Suprapubic skin (tissue), 4 donors: Measurements from ENCODE around the gene BCCIP. TPM values are rescaled to one million over a fixed set of nuclear protein-coding genes. Genes with fewer than 3 reads are reported as not detected.

Source experiments
- DNase-seq, 2 donors: peaks; one replicate each; pipeline ENCODE4 v3.0.0-alpha.2; 2019; ENCODE audit warnings: low spot score in 2 of 2
- H3K27ac ChIP-seq: fragments of 200-600 bp; sonication (generic); one replicate; pipeline ENCODE4 v1.5.1; 2019
- H3K27me3 ChIP-seq: fragments of 200-600 bp; sonication (generic); one replicate; pipeline ENCODE4 v1.5.1; 2019
- H3K36me3 ChIP-seq: fragments of 200-600 bp; sonication (generic); one replicate; pipeline ENCODE4 v1.5.1; 2019
- H3K4me1 ChIP-seq: fragments of 200-600 bp; sonication (generic); one replicate; pipeline ENCODE4 v1.5.1; 2019
- H3K4me3 ChIP-seq: fragments of 200-600 bp; sonication (generic); one replicate; pipeline ENCODE4 v1.5.1; 2019; ENCODE audit warnings: mild to moderate bottlenecking
- H3K9me3 ChIP-seq: fragments of 200-600 bp; sonication (generic); one replicate; pipeline ENCODE4 v1.5.1; 2019
- EP300 ChIP-seq: sonication (generic); formaldehyde crosslinking; IDR thresholded peaks from one replicate; pipeline ENCODE4 v1.6.1; 2017; ENCODE audit warnings: antibody characterized with exemption
- POLR2A ChIP-seq, 2 donors: fragments of 450-650 bp; IDR thresholded peaks; one replicate each; pipeline ENCODE4 v1.6.1; 2017; ENCODE audit warnings: antibody characterized with exemption in 2 of 2, mild to moderate bottlenecking in 2 of 2, moderate library complexity in 2 of 2
- POLR2AphosphoS5 ChIP-seq, 3 donors: sonication (generic); formaldehyde crosslinking; IDR thresholded peaks; one replicate each; pipeline ENCODE4 v1.6.1; 2017; ENCODE audit warnings: antibody characterized with exemption in 3 of 3
- WGBS: methylation state at CpG from one replicate; pipeline ENCODE4 v1.1.5; 2018; 5-methylcytosine and 5-hydroxymethylcytosine counted together
- total RNA-seq, 4 donors: library from RNA; depleted of rRNA; stranded (reverse); fragments of >200 nt; gene quantifications; one replicate each; pipeline ENCODE4 v1.1.0, GENCODE V29; 2016
- TF ChIP-seq, protein P1 (sequence below), 2 donors: fragments of 200-600 bp in 1 of 2; fragments of 450-650 bp in 1 of 2; sonication (generic) in 1 of 2; IDR thresholded peaks; one replicate each; pipeline ENCODE4 v1.5.1; 2016 to 2019; ENCODE audit warnings: antibody characterized with exemption in 2 of 2, mild to moderate bottlenecking in 1 of 2, moderate library complexity in 1 of 2

The BCCIP gene
- total RNA-seq, 4 donors from 2014 or later, result 32.2 to 36.7 (median 33.5) TPM

- TF ChIP-seq EP300 (no peak), POLR2AphosphoS5 (IDR thresholded peaks at IDR 0.05) (no peak), POLR2A (IDR thresholded peaks at IDR 0.05) (no peak)
- TF ChIP-seq, protein P1, sequence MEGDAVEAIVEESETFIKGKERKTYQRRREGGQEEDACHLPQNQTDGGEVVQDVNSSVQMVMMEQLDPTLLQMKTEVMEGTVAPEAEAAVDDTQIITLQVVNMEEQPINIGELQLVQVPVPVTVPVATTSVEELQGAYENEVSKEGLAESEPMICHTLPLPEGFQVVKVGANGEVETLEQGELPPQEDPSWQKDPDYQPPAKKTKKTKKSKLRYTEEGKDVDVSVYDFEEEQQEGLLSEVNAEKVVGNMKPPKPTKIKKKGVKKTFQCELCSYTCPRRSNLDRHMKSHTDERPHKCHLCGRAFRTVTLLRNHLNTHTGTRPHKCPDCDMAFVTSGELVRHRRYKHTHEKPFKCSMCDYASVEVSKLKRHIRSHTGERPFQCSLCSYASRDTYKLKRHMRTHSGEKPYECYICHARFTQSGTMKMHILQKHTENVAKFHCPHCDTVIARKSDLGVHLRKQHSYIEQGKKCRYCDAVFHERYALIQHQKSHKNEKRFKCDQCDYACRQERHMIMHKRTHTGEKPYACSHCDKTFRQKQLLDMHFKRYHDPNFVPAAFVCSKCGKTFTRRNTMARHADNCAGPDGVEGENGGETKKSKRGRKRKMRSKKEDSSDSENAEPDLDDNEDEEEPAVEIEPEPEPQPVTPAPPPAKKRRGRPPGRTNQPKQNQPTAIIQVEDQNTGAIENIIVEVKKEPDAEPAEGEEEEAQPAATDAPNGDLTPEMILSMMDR (IDR thresholded peaks at IDR 0.05), result no peak
- Histone ChIP-seq H3K4me3 (no peak overlapping the region), H3K9me3 (peaks cover 3% of the 10 kb centered on the region), H3K27me3 (no peaks in the 10 kb centered on the region), H3K4me1 (no peaks in the 10 kb centered on the region), H3K27ac (no peak overlapping the region), H3K36me3 (peaks cover 17% of the 10 kb centered on the region)
- WGBS, result 91% methylated on average over 11 of the region's 11 CpGs
- DNase-seq, result no peak
Measured at GRCh38 chr10:125878957-125879835, 55.9 kb downstream of the BCCIP start.

- Histone ChIP-seq H3K4me3 (no peak overlapping the region), H3K9me3 (peaks cover 3% of the 10 kb centered on the region), H3K27me3 (no peaks in the 10 kb centered on the region), H3K27ac (no peak overlapping the region), H3K4me1 (no peaks in the 10 kb centered on the region), H3K36me3 (peaks cover 17% of the 10 kb centered on the region)
- DNase-seq, result no peak
- TF ChIP-seq POLR2A (IDR thresholded peaks at IDR 0.05) (no peak), EP300 (no peak), POLR2AphosphoS5 (IDR thresholded peaks at IDR 0.05) (no peak)
- TF ChIP-seq, protein P1 (IDR thresholded peaks at IDR 0.05), result no peak
- WGBS, result 79% methylated on average over 6 of the region's 6 CpGs
Measured at GRCh38 chr10:125880719-125881118, 57.4 kb downstream of the BCCIP start.

DNA sequence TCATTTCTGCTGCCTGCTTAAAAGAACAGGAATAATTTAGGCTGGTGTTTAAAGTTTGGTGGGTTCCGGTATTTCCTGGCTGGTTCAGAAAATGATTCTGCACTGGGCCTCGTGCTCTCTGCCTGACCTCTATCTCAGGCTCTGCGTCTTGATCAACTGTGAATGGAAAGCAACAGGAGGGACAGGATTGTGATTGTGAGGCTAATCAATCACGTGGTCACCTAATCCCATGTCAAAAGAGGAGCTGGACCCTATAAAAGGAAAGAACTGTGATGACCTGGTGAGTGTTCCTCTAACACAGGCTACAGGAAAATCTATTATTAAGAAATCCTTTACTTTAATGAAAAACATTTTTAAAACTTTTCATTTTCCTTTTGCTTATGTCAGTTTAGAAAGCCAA, 57.8 kb downstream of the BCCIP start, which contains the start of gene DHX32:
DHX32 (minus strand) TSS at position 101 of the 400 bp plus-strand sequence. CDS start 468 bp downstream, outside the sequence.
- no peak within 1 kb of the TSS for H3K4me3 ChIP-seq

GRCh38 chr10:125882596-125882995, 59.2 kb downstream of the BCCIP start:
- Histone ChIP-seq H3K27ac (no peak overlapping the region), H3K27me3 (no peaks in the 10 kb centered on the region), H3K4me1 (no peaks in the 10 kb centered on the region), H3K4me3 (no peak overlapping the region), H3K36me3 (peaks cover 10% of the 10 kb centered on the region), H3K9me3 (no peaks in the 10 kb centered on the region)
- 74% methylated on average over 1 of the region's 1 CpG for WGBS
- TF ChIP-seq, protein P1 (IDR thresholded peaks at IDR 0.05), result no peak
- TF ChIP-seq POLR2A (IDR thresholded peaks at IDR 0.05), result no peak
- no peak for DNase-seq

More for the DNA sequence above, 57.8 kb downstream of the BCCIP start, which contains the start of gene DHX32:
- peaks cover 3% of the 10 kb centered on the region for H3K9me3 ChIP-seq
- H3K27ac ChIP-seq, result no peak within 1 kb of the TSS
- peaks cover 15% of the 10 kb centered on the region for H3K36me3 ChIP-seq
- TF ChIP-seq, protein P1 (IDR thresholded peaks at IDR 0.05), result no peak
- TF ChIP-seq POLR2A (IDR thresholded peaks at IDR 0.05) (no peak), POLR2AphosphoS5 (IDR thresholded peaks at IDR 0.05) (no peak), EP300 (no peak)
- H3K4me1 ChIP-seq, result no peaks in the 10 kb centered on the region
- 77% methylated on average over 4 of the region's 4 CpGs for WGBS
- no peaks in the 10 kb centered on the region for H3K27me3 ChIP-seq
- DNase-seq, result no peak

DNA sequence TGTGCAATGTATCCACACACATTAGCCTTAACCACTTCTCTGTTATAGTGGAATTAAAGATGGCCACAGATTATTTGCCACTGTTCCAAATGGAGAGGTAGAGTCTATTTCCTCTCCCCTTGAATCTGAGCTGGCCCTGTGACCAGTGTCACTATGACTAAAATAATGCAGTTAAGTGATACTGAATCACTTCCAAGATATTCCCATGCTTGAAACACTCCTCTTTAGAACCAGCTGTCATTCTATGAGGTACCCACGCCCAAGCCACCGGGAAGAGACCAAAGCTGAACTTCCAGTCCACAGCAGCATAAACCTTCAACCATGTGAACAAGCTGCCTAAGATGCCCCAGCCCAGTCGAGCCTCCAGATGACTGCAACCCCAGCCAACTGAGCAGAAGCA, 59.9 kb downstream of the BCCIP start:
- DNase-seq, result no peak
- 81% methylated on average over 3 of the region's 3 CpGs for WGBS
- Histone ChIP-seq H3K27ac (no peak overlapping the region), H3K27me3 (no peaks in the 10 kb centered on the region), H3K36me3 (peaks cover 10% of the 10 kb centered on the region), H3K4me1 (no peaks in the 10 kb centered on the region), H3K9me3 (no peaks in the 10 kb centered on the region), H3K4me3 (no peak overlapping the region)
- TF ChIP-seq POLR2A (IDR thresholded peaks at IDR 0.05) (no peak), EP300 (no peak), POLR2AphosphoS5 (IDR thresholded peaks at IDR 0.05) (no peak)
- TF ChIP-seq, protein P1 (IDR thresholded peaks at IDR 0.05), result no peak
